GM18519 (cell line): ENCODE data around the gene FAM228A.
"Not testable (repeated sequence)": the region's sequence is repeated elsewhere in the genome, so short reads cannot be mapped to it uniquely, and the experiment has no call there.

Source experiments
- ATAC-seq: cut with Tn5 transposase; IDR thresholded peaks from one replicate; pipeline ENCODE4 v1.9.1; 2021; ENCODE audit warnings: mild to moderate bottlenecking, moderate library complexity; ENCODE audit not compliant: unreplicated experiment, low FRiP score

FAM228A gene

GRCh38 chr2:24174851-24175277, at the start of gene FAM228A:
TSS of gene FAM228A (plus strand) at chr2:24175053. CDS start at chr2:24175481, 428 bp downstream.
- ATAC-seq = no peak

GRCh38 chr2:24125956-24126355, 48.9 kb upstream of the FAM228A start:
- no peak for ATAC-seq

GRCh38 chr2:24132543-24132942, 42.3 kb upstream of the FAM228A start:
- no peak for ATAC-seq

- ATAC-seq = not testable (repeated sequence)
Observed at GRCh38 chr2:24140305-24140704, 34.5 kb upstream of the FAM228A start.

GRCh38 chr2:24147364-24147763, 27.5 kb upstream of the FAM228A start:
- ATAC-seq = no peak

GRCh38 chr2:24152413-24153197, 22.2 kb upstream of the FAM228A start:
- ATAC-seq = no peak

GRCh38 chr2:24153478-24153877, 21.4 kb upstream of the FAM228A start:
- no peak for ATAC-seq

GRCh38 chr2:24158131-24158530, 16.7 kb upstream of the FAM228A start:
- ATAC-seq = no peak

- no peak for ATAC-seq
Observed at GRCh38 chr2:24159708-24160107, 15.1 kb upstream of the FAM228A start.

- no peak for ATAC-seq
Observed at GRCh38 chr2:24160761-24161160, 14.1 kb upstream of the FAM228A start.

- no peak for ATAC-seq
Observed at GRCh38 chr2:24162494-24162893, 12.4 kb upstream of the FAM228A start.

GRCh38 chr2:24163186-24163585, 11.7 kb upstream of the FAM228A start:
- no peak for ATAC-seq

GRCh38 chr2:24163601-24164000, 11.3 kb upstream of the FAM228A start:
- ATAC-seq = no peak

GRCh38 chr2:24164416-24164973, 10.4 kb upstream of the FAM228A start:
- no peak for ATAC-seq

- ATAC-seq = no peak
Observed at GRCh38 chr2:24169023-24169422, 5.8 kb upstream of the FAM228A start.

GRCh38 chr2:24175631-24176187, 856 bp downstream of the FAM228A start:
- ATAC-seq = no peak

- no peak for ATAC-seq
Observed at GRCh38 chr2:24176326-24176725, 1.5 kb downstream of the FAM228A start.

GRCh38 chr2:24179683-24180082, 4.8 kb downstream of the FAM228A start:
- no peak for ATAC-seq

- ATAC-seq = no peak
Observed at GRCh38 chr2:24181849-24182248, 7.0 kb downstream of the FAM228A start.

GRCh38 chr2:24182507-24182906, 7.7 kb downstream of the FAM228A start:
- ATAC-seq = no peak

- ATAC-seq = no peak
Observed at GRCh38 chr2:24183366-24184069, 8.7 kb downstream of the FAM228A start.
